Thyroid gland (tissue), 4 donors: ENCODE results near the gene C6orf47.
"Not testable (repeated sequence)": the region's sequence is repeated elsewhere in the genome, so short reads cannot be mapped to it uniquely, and the experiment has no call there.

Experiments
- POLR2A ChIP-seq, 2 donors: fragments of 450-650 bp; IDR thresholded peaks; one replicate each; pipeline ENCODE4 v1.6.1; 2017; ENCODE audit warnings: antibody characterized with exemption in 2 of 2, mild to moderate bottlenecking in 2 of 2, moderate library complexity in 1 of 2
- TF ChIP-seq, protein P1 (sequence below), 6 experiments: fragments of 200-600 bp in 3 of 6; fragments of 450-650 bp in 3 of 6; sonication (generic) in 3 of 6; IDR thresholded peaks; one replicate each; pipeline ENCODE4 v1.5.1; 2016 to 2019; ENCODE audit warnings: antibody characterized with exemption in 6 of 6, mild to moderate bottlenecking in 2 of 6, inconsistent platforms in 1 of 6, moderate library complexity in 1 of 6

DNA sequence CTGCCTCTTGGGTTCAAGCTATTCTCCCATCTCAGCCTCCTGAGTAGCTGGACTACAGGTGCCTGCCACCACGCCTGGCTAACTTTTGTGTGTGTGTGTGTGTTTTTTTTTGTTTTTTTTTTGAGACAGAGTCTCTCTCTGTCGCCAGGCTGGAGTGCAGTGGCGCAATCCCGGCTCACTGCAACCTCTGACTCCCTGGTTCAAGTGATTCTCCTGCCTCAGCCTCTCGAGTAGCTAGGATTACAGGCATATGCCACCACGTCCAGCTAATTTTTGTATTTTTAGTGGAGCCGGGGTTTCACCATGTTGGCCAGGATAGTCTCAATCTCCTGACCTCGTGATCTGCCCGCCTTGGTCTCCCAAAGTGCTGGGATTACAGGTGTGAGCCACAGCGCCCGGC is 48.6 kb upstream of the C6orf47 start:
- not testable (repeated sequence) for TF ChIP-seq POLR2A (IDR thresholded peaks at IDR 0.05)
- TF ChIP-seq, protein P1, sequence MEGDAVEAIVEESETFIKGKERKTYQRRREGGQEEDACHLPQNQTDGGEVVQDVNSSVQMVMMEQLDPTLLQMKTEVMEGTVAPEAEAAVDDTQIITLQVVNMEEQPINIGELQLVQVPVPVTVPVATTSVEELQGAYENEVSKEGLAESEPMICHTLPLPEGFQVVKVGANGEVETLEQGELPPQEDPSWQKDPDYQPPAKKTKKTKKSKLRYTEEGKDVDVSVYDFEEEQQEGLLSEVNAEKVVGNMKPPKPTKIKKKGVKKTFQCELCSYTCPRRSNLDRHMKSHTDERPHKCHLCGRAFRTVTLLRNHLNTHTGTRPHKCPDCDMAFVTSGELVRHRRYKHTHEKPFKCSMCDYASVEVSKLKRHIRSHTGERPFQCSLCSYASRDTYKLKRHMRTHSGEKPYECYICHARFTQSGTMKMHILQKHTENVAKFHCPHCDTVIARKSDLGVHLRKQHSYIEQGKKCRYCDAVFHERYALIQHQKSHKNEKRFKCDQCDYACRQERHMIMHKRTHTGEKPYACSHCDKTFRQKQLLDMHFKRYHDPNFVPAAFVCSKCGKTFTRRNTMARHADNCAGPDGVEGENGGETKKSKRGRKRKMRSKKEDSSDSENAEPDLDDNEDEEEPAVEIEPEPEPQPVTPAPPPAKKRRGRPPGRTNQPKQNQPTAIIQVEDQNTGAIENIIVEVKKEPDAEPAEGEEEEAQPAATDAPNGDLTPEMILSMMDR (IDR thresholded peaks at IDR 0.05): not testable (repeated sequence)
